Endothelial cell of umbilical vein (primary cell): ENCODE measurements around the gene MAX. TPM values are rescaled to one million over a fixed set of nuclear protein-coding genes. Genes with fewer than 3 reads are reported as not detected.

Source experiments
- BruUV-seq: library from RNA; stranded (reverse); fragments of 400-500 nt; replicated peaks from 2 replicates; lab custom pipeline; 2021; lab: Mats Ljungman, UMichigan
- CTCF ChIA-PET: fragments of 300-600, 350-600 bp; sonication (Branson Sonifier 250); formaldehyde crosslinking; loops from one replicate; lab custom pipeline; 2021; ENCODE audit warnings: antibody characterized with exemption, inconsistent platforms; lab: Charles Lee
- POLR2A ChIA-PET: fragments of 300-600, 350-600 bp; sonication (Branson Sonifier 250); formaldehyde crosslinking; loops from one replicate; lab custom pipeline; 2021; ENCODE audit warnings: antibody characterized with exemption, inconsistent platforms; lab: Charles Lee
- DNase-seq: peaks from one replicate; pipeline ENCODE4 v3.0.0-alpha.2; 2011; ENCODE audit warnings: low read depth, low spot score
- FAIRE-seq: peaks from 2 replicates; lab custom pipeline; 2011; peaks lifted over from hg19 to GRCh38; lab: Jason Lieb, UNC
- H2AFZ ChIP-seq: 2 replicates; pipeline ENCODE4 v1.6.0; 2012; ENCODE audit warnings: low read depth, low read length, control low read depth, inconsistent platforms
- H3K27ac ChIP-seq: 2 replicates; pipeline ENCODE4 v1.5.1; 2011; ENCODE audit warnings: low read depth, mild to moderate bottlenecking, control low read depth, low read length, moderate library complexity; ENCODE audit not compliant: insufficient read depth
- H3K27me3 ChIP-seq, 2 experiments: 2 replicates each; pipeline versions ENCODE4 v1.6.0 to v1.6.1; 2011; ENCODE audit warnings: low read length in 2 of 2, mixed read lengths in 1 of 2; ENCODE audit not compliant: control insufficient read depth in 2 of 2, insufficient read depth in 2 of 2
- H3K36me3 ChIP-seq, 2 experiments: 2 replicates in 1 of 2; 3 replicates in 1 of 2; pipeline ENCODE4 v1.5.1; 2011; ENCODE audit warnings: low read length in 2 of 2, mild to moderate bottlenecking in 1 of 2, moderate library complexity in 1 of 2; ENCODE audit not compliant: control insufficient read depth in 2 of 2, insufficient read depth in 2 of 2; ENCODE audit errors: extremely low read depth in 1 of 2
- H3K4me1 ChIP-seq: 3 replicates; pipeline ENCODE4 v1.5.1; 2011; ENCODE audit warnings: mild to moderate bottlenecking, low read length; ENCODE audit not compliant: control insufficient read depth, insufficient read depth; ENCODE audit errors: extremely low read depth
- H3K4me2 ChIP-seq: 2 replicates; pipeline ENCODE4 v1.6.1; 2011; ENCODE audit warnings: low read length, control low read depth, mixed read lengths; ENCODE audit not compliant: insufficient read depth
- H3K4me3 ChIP-seq, 3 experiments: fragments of 200-600 bp in 1 of 3; sonication (generic), shearing (Covaris generic) in 1 of 3; replicated peaks in 1 of 3; 2 replicates each; pipeline ENCODE4 v1.5.1; 2011 to 2016; ENCODE audit warnings: control low read depth in 3 of 3, low read length in 3 of 3, mild to moderate bottlenecking in 2 of 3, inconsistent platforms in 1 of 3, low read depth in 1 of 3, moderate library complexity in 1 of 3; ENCODE audit not compliant: insufficient read depth in 1 of 3
- H3K79me2 ChIP-seq: 2 replicates; pipeline ENCODE4 v1.6.0; 2012; ENCODE audit warnings: low read length, inconsistent platforms; ENCODE audit not compliant: control insufficient read depth, insufficient read depth
- H3K9ac ChIP-seq: replicated peaks from 2 replicates; pipeline ENCODE3; 2011; ENCODE audit warnings: low read length, control low read depth; ENCODE audit not compliant: insufficient read depth; ENCODE audit errors: extremely low read depth
- H3K9me1 ChIP-seq: replicated peaks from 3 replicates; pipeline ENCODE4 v1.6.0; 2011; ENCODE audit warnings: mild to moderate bottlenecking, low read length; ENCODE audit not compliant: control insufficient read depth, insufficient read depth; ENCODE audit errors: extremely low read depth
- H3K9me3 ChIP-seq: replicated peaks from 2 replicates; pipeline ENCODE4 v1.5.1; 2012; ENCODE audit warnings: low read length, inconsistent platforms; ENCODE audit not compliant: control insufficient read depth, insufficient read depth
- H4K20me1 ChIP-seq: replicated peaks from 2 replicates; pipeline ENCODE3; 2011; ENCODE audit warnings: mild to moderate bottlenecking, low read length; ENCODE audit not compliant: control insufficient read depth, insufficient read depth; ENCODE audit errors: extremely low read depth
- CTCF ChIP-seq, 2 donors: IDR thresholded peaks; 1 replicate in 1 of 2; 2 replicates in 1 of 2; pipeline ENCODE4 v1.5.1; 2011; ENCODE audit warnings: low read length in 2 of 2, mild to moderate bottlenecking in 2 of 2, moderate library complexity in 2 of 2, control low read depth in 1 of 2, inconsistent platforms in 1 of 2, low read depth in 1 of 2; ENCODE audit not compliant: insufficient read depth in 1 of 2; ENCODE audit errors: extremely low read depth in 1 of 2
- JUN ChIP-seq: IDR thresholded peaks from 2 replicates; pipeline ENCODE4 v1.6.1; 2011; ENCODE audit warnings: borderline replicate concordance, low read depth; ENCODE audit not compliant: insufficient read length, insufficient read depth
- dilution Hi-C: fragments of 300-500 bp; cut with MboI; formaldehyde crosslinking; loops from one replicate; pipeline ENCODE4 v1.15.0; 2019; ENCODE audit warnings: low sequenced_read_pairs; ENCODE audit not compliant: extremely low pct_ligation_motif_present
- intact Hi-C: fragments of 100-400 bp; cut with micrococcal nuclease; formaldehyde crosslinking; loops from one replicate; pipeline ENCODE4 v1.10.0; 2022
- polyA plus RNA-seq, 4 experiments: library from polyadenylated mRNA; depleted of rRNA in 3 of 4; stranded (reverse) in 3 of 4; unstranded in 1 of 4; fragments of >200 nt; gene quantifications; 2 replicates each; pipeline versions ENCODE4 v1.2.1 to v1.2.3, GENCODE V29; 2011 to 2012; ENCODE audit warnings: missing spikeins in 1 of 4
- total RNA-seq: library from RNA; stranded (reverse); gene quantifications from 2 replicates; pipeline ENCODE4 v1.2.3, GENCODE V29; 2021
- TF ChIP-seq, protein P1 (sequence below): IDR thresholded peaks from 2 replicates; pipeline ENCODE4 v1.6.1; 2011; ENCODE audit not compliant: insufficient read depth, insufficient read length

The MAX gene
- total and polyA plus RNA-seq, 2 donors (not counting 3 experiments of a cell fraction or from before 2014, with no cell fraction given) = 70.1 to 79.5 TPM

- no peaks in the 10 kb centered on the region for H3K27me3 ChIP-seq
- no peak overlapping the region for H2AFZ ChIP-seq
- ChIA-PET POLR2A (no interaction called here), CTCF (no interaction called here)
- H3K27ac ChIP-seq = no peak overlapping the region
- H3K36me3 ChIP-seq = no peaks in the 10 kb centered on the region
- no peak overlapping the region for H3K4me3 ChIP-seq
- intact Hi-C loops (no loop called here), dilution Hi-C loops (no loop called here)
- no peaks in the 10 kb centered on the region for H3K4me1 ChIP-seq
- no TSS peak for BruUV-seq
- no peak overlapping the region for H3K4me2 ChIP-seq
- TF ChIP-seq, protein P1, sequence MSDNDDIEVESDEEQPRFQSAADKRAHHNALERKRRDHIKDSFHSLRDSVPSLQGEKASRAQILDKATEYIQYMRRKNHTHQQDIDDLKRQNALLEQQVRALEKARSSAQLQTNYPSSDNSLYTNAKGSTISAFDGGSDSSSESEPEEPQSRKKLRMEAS = no peak
- TF ChIP-seq CTCF (IDR thresholded peaks at IDR 0.05; ENCODE audit: extremely low read depth in 1 of 2, insufficient read depth in 1 of 2, low read depth in 1 of 2, low read length in 2 of 2) = no peak
- no peak for TF ChIP-seq JUN
- FAIRE-seq (no peak), DNase-seq (no peak)
- no peak overlapping the region for H3K9ac ChIP-seq
- H3K79me2 ChIP-seq = no peaks in the 10 kb centered on the region
- H3K9me3 ChIP-seq = no peaks in the 10 kb centered on the region
- H4K20me1 ChIP-seq = no peaks in the 10 kb centered on the region
- no peaks in the 10 kb centered on the region for H3K9me1 ChIP-seq
Observed at GRCh38 chr14:65128096-65128495, 25.8 kb upstream of the MAX start.
